PC-3 (cell line): ENCODE data around the gene FBF1. TPM values are rescaled to one million over a fixed set of nuclear protein-coding genes. Genes with fewer than 3 reads are reported as not detected.

Experiments used
- ATAC-seq: fragments of 200-7000 bp; cut with Tn5 transposase; 2 replicates; pipeline ENCODE4 v1.9.1; 2020; ENCODE audit warnings: mild to moderate bottlenecking, moderate library complexity
- BruUV-seq: library from RNA; stranded (reverse); fragments of 400-500 nt; replicated peaks from 2 replicates; lab custom pipeline; 2021; lab: Mats Ljungman, UMichigan
- CTCF ChIA-PET: fragments of 300-600 bp; sonication (Branson Sonifier 250); formaldehyde crosslinking; loops from one replicate; lab custom pipeline; 2022; ENCODE audit warnings: antibody characterized with exemption; lab: Charles Lee
- POLR2A ChIA-PET: fragments of 300-600 bp; sonication (Branson Sonifier 250); formaldehyde crosslinking; loops from one replicate; lab custom pipeline; 2022; ENCODE audit warnings: antibody characterized with exemption; ENCODE audit not compliant: unreplicated experiment; lab: Charles Lee
- DNase-seq: peaks from one replicate; pipeline ENCODE4 v3.0.0-alpha.2; 2015
- H2AFZ ChIP-seq: fragments of 300-600 bp; sonication (generic); 2 replicates; pipeline ENCODE4 v1.6.0; 2016; ENCODE audit warnings: antibody characterized with exemption, low read length
- H3F3A ChIP-seq: fragments of 300-600 bp; sonication (generic); one replicate; pipeline ENCODE4 v1.6.0; 2017; ENCODE audit warnings: antibody characterized with exemption, low read length, control low read depth, mild to moderate bottlenecking; ENCODE audit not compliant: unreplicated experiment
- H3K27ac ChIP-seq: fragments of 300-600 bp; sonication (generic); 2 replicates; pipeline ENCODE4 v1.5.1; 2016; ENCODE audit warnings: mild to moderate bottlenecking, low read length
- H3K27me3 ChIP-seq: fragments of 300-600 bp; sonication (generic); 2 replicates; pipeline ENCODE4 v1.6.1; 2016; ENCODE audit warnings: low read length, mixed read lengths
- H3K36me3 ChIP-seq: fragments of 300-600 bp; sonication (generic); 2 replicates; pipeline ENCODE4 v1.6.1; 2016; ENCODE audit warnings: low read depth, mixed run types, low read length, mixed read lengths
- H3K4me1 ChIP-seq: fragments of 300-600 bp; sonication (generic); 2 replicates; pipeline ENCODE4 v1.5.1; 2016; ENCODE audit warnings: low read length; ENCODE audit not compliant: insufficient read depth
- H3K4me2 ChIP-seq: fragments of 300-600 bp; sonication (generic); 2 replicates; pipeline ENCODE4 v1.6.0; 2016; ENCODE audit warnings: low read length
- H3K4me3 ChIP-seq: fragments of 300-600 bp; sonication (generic); 2 replicates; pipeline ENCODE4 v1.5.1; 2016; ENCODE audit warnings: mild to moderate bottlenecking, low read length, mixed read lengths
- H3K79me2 ChIP-seq: fragments of 300-600 bp; sonication (generic); 2 replicates; pipeline ENCODE4 v1.6.1; 2017; ENCODE audit warnings: low read length, mixed read lengths
- H3K9ac ChIP-seq: fragments of 300-600 bp; sonication (generic); 2 replicates; pipeline ENCODE4 v1.6.0; 2016; ENCODE audit warnings: mild to moderate bottlenecking, low read length
- H3K9me2 ChIP-seq: fragments of 300-600 bp; sonication (generic); replicated peaks from 2 replicates; pipeline ENCODE4 v1.6.1; 2016; ENCODE audit warnings: mixed run types, low read length, mixed read lengths
- H3K9me3 ChIP-seq: fragments of 300-600 bp; sonication (generic); 2 replicates; pipeline ENCODE4 v1.6.1; 2016; ENCODE audit warnings: low read length, mixed read lengths
- H4K20me1 ChIP-seq: fragments of 300-600 bp; sonication (generic); 2 replicates; pipeline ENCODE4 v1.6.1; 2016; ENCODE audit warnings: low read length, mixed read lengths
- CTCF ChIP-seq: fragments of 300-600 bp; sonication (generic); conservative IDR thresholded peaks from 2 replicates; pipeline ENCODE4 v1.5.1; 2017; ENCODE audit warnings: antibody characterized with exemption, low read depth, mild to moderate bottlenecking, low read length
- EZH2 ChIP-seq: fragments of 300-600 bp; sonication (generic); IDR thresholded peaks from one replicate; pipeline ENCODE4 v1.6.1; 2017; ENCODE audit warnings: antibody characterized with exemption, mild to moderate bottlenecking, low read length; ENCODE audit not compliant: unreplicated experiment
- EZH2phosphoT487 ChIP-seq: fragments of 300-600 bp; sonication (generic); IDR thresholded peaks from 2 replicates; pipeline ENCODE4 v1.6.1; 2018; ENCODE audit warnings: mild to moderate bottlenecking, antibody characterized with exemption, low read length, borderline replicate concordance
- intact Hi-C: fragments of 100-400 bp; cut with micrococcal nuclease; formaldehyde crosslinking; loops from 2 replicates; pipeline ENCODE4 v1.9.0; 2023
- total RNA-seq: library from RNA; depleted of rRNA; stranded (reverse); fragments of >200 nt; gene quantifications from 2 replicates; pipeline ENCODE4 v1.2.3, GENCODE V29; 2014

The FBF1 gene
- total RNA-seq, 1 experiment from 2014 or later, result 39.2 TPM

DNA sequence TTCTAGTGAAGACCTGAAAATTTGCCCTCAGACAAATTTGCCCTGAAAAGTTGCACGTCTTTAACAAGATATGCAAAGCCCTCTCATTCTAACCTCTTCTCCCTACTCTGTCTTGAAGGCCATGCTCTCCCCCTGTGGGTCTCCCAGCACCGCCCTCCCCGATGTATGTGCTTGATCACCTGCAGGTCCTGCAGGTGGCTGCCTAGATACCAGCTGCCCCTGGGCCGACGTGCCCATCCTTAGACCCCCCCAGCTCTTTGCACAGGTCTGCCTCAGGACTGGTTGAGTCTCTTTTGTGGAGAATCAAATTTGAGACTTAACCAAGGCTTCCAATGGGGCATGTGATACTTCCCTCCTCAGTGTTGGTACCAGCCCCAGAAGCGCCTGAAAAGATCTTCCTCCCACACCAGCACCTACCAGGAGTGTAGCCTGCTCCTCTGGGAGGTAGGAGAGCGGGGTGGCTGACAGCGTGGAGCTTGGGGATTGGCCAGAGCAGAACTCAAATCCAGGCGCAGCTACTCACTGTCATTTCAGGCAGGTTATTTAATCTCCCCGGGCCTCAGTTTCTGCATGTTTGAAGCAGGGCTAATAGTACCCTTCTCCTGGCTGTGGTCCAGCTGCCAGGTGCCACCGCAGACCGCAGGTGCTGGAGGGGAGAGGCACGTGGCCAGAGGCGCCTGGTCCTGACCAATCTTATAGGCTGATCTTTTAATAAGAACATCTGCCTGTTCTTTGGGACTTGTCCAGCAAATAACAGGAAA, 31.6 kb downstream of the FBF1 start:
- BruUV-seq, result no TSS peak
- Histone ChIP-seq H3K27me3 (no peaks in the 10 kb centered on the region), H3K9ac (no peak overlapping the region), H3K4me2 (no peak overlapping the region), H3K4me1 (peaks cover 3% of the 10 kb centered on the region; the same call in 1 of the 2 replicates), H3F3A (no peaks in the 10 kb centered on the region), H3K36me3 (no peaks in the 10 kb centered on the region), H2AFZ (no peak overlapping the region), H3K9me2 (no peaks in the 10 kb centered on the region), H3K27ac (no peak overlapping the region), H4K20me1 (no peaks in the 10 kb centered on the region), H3K79me2 (peaks cover 3% of the 10 kb centered on the region), H3K4me3 (no peak overlapping the region), H3K9me3 (no peaks in the 10 kb centered on the region)
- ChIA-PET CTCF (interaction anchor here (0.6 kb wide), 1 partner anchor 280 kb away, joined by 3 read pairs; no protein-coding TSS in a partner anchor), POLR2A (no interaction called here)
- DNase-seq, result no peak
- TF ChIP-seq EZH2phosphoT487, result no peak
- TF ChIP-seq EZH2, result no peak
- no peak for TF ChIP-seq CTCF
- no peak for ATAC-seq
- intact Hi-C loops, result loop anchor here (10.0 kb wide), 1 partner anchor 366 kb away; no protein-coding TSS in a partner anchor

DNA sequence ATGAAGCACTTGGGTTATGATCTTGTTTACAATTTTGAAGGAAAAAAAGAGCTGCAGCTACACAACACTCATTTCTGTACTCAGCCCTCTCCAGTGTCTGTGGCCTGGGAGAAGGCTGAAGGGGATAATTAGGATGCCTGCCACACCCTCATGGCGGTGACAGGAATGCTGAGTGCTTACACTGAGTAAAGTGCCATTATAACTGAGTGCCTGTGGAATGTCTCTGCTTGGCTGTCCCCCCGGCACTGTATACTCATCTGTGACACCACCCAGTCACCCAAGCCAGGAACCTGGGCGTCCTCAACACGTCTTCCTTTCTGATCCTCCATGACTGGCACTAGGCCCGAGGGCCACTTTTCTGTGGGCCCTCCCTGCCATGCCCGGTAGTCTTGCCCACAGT, 32.6 kb downstream of the FBF1 start:
- POLR2A ChIA-PET, result no interaction called here
- no peak for TF ChIP-seq EZH2phosphoT487
- no peak for TF ChIP-seq CTCF
- TF ChIP-seq EZH2, result no peak

More for the DNA sequence above, 32.6 kb downstream of the FBF1 start:
- H3K27me3 ChIP-seq, result no peaks in the 10 kb centered on the region
- CTCF ChIA-PET, result no interaction called here
- H3K36me3 ChIP-seq, result no peaks in the 10 kb centered on the region
- no peaks in the 10 kb centered on the region for H3K9me3 ChIP-seq
- H3F3A ChIP-seq, result no peaks in the 10 kb centered on the region
- H3K4me1 ChIP-seq, result peaks cover 10% of the 10 kb centered on the region
- no peak for ATAC-seq
- no TSS peak for BruUV-seq
- no peak overlapping the region for H3K27ac ChIP-seq
- H3K9me2 ChIP-seq, result no peaks in the 10 kb centered on the region
- peaks cover 13% of the 10 kb centered on the region for H3K79me2 ChIP-seq
- intact Hi-C loops, result loop anchor here (10.0 kb wide), 1 partner anchor 367 kb away; no protein-coding TSS in a partner anchor
- DNase-seq, result no peak
- H3K4me2 ChIP-seq, result no peak overlapping the region
- H3K4me3 ChIP-seq, result no peak overlapping the region
- H3K9ac ChIP-seq, result no peak overlapping the region
- no peaks in the 10 kb centered on the region for H4K20me1 ChIP-seq
- H2AFZ ChIP-seq, result no peak overlapping the region
